HG03175 (cell line): ENCODE data around the gene CABP4.
"Not testable (repeated sequence)": the region's sequence is repeated elsewhere in the genome, so short reads cannot be mapped to it uniquely, and the experiment has no call there.

Experiments used
- ATAC-seq: cut with Tn5 transposase; IDR thresholded peaks from one replicate; pipeline ENCODE4 v1.9.1; 2021; ENCODE audit warnings: mild to moderate bottlenecking, moderate library complexity; ENCODE audit not compliant: unreplicated experiment

CABP4 gene

DNA sequence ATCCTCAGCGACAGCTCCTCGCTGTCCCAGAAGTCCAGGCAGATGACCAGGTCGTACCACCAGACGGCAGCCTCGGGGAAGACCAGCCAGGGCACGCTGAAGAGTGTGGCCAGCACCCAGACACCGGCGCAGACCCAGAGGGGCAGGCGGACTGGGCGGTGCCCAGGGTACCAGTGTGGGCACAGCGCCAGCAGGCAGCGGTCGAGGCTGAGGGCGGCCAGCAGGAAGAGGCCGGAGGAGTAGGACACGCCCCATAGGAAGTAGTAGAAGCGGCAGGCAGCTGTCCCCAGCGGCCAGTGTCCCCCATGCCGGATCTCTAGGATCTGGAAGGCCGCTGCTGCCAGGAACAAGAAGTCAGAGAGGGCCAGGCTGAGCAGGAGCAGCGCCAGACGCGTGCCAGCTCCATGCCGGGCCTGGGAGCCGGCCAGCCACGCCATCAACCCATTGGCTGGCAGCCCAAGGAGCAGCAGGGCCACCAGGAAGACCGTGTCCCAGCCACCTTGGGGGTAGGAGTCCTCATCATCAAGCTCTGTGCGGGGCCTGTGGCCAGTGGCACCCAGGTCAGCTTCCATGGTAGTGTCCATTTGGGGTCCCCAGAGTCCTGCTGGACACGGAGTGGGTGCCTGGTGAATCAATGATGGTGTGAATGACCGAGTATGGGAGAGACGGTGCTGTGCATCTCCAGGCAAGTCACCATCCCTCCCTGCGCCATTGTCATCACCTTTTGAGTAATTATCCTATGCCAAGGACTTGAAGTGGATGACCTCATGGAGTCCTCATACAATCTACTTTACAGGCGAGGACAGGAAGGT lies 2.8 kb upstream of the CABP4 start, which contains the start of gene GPR152:
Gene GPR152 (minus strand): TSS at position 589 of the 812 bp plus-strand sequence. CDS start 5 bp downstream, at position 584.
- no peak for ATAC-seq

DNA sequence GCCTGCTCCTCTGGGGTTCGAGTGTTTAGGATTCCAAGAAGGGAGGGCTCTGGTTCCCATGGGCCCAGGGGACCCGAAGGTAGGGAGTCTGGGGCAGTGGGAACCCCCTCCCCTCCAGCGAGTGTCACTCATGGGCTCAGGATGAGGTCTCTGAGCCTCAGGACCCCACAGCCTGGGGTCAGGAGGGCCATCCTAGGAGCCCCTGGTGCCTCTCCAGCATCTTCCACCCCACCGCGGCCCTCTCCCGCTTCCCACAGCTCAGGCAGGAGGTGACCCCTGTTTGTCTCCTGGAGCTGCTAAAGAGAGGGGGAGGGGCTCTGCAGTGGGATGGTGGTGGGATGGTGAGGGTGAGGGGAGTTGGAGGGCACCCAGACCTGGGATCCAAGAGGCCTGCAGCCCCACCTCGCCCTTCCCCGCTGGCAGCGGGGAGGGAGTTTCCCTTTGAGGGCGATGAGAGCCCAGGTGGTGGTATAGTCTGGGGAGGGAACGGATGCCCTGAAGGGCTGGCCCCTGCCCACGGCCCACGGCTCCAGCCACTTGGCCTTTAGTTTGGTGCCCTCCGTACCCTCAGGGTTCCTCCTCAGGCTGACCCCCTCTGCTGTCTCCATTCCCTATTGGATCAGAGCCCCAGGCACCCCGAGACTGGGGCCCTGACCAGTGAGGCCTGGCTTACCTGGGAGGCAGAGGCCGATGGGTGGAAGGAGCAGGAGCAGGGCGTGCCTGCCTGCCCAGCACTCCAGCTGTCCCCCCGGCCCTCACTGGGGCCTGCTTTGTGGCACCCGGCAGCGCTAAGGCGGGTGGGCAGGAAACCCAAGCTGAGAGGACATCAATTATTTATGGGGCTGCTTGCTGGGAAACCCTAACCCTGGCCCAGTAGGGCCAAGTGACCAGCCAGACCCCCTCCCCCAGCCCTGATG lies 1.1 kb upstream of the CABP4 start:
- ATAC-seq: no peak

DNA sequence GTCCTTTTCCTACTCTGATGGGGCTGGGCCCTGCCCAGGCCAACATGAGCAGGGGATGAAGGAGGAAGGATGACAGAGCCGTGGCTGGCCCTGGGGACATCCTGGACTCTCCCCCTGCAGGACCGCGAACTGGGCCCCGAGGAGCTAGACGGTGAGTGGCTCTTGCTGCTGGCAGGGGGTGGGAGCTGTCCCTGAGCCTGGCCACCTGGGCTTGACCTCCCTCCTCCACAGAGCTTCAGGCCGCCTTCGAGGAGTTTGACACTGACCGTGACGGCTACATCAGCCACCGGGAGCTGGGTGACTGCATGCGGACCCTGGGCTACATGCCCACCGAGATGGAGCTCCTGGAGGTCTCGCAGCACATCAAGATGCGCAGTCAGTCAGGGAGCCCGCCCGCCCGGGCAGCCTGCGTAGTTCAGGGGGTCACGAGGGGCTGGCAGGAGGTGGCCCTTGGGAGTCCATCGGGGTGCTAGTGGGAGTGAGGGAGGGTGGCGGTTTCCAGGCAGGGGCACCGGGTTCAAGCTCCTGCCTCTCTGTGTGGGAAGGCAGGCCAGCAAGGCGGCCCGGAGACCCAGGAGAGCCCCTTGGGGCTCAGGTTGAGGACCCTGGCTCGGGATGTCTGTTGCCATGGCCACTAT lies 1.0 kb downstream of the CABP4 start:
- no peak for ATAC-seq

DNA sequence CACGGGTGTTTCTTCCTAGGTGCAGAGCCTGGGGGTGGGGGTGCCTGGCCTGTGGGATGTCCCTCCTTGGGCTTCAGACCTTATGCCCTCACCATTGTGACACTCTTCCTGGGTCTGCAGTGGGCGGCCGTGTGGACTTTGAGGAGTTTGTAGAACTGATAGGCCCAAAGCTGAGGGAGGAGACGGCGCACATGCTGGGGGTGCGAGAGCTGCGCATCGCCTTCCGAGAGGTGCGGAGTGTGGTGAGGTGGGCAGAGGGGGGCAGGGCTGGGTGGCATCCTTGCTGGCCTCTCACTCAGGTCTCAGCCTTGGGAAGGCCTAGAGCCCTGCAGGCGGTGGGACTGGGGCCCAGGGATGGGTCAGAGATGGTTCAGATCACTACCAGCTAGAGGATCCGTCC lies 2.3 kb downstream of the CABP4 start:
- no peak for ATAC-seq

DNA sequence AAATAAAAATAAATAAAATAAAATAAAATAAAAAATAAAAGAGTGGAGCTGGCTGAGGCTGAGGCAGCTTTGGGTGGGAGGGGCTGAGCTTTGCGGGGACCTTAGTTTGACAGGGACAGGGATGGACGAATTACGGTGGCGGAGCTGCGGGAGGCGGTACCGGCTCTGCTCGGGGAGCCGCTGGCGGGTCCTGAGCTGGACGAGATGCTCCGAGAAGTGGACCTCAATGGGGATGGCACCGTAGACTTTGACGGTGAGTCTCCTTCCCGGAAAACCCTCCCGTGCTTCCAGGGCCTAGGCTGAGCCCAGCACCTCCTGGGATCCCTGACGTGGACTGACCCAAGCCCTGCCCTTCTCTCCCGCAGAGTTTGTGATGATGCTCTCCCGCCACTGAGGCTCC lies 3.1 kb downstream of the CABP4 start:
- ATAC-seq: no peak

DNA sequence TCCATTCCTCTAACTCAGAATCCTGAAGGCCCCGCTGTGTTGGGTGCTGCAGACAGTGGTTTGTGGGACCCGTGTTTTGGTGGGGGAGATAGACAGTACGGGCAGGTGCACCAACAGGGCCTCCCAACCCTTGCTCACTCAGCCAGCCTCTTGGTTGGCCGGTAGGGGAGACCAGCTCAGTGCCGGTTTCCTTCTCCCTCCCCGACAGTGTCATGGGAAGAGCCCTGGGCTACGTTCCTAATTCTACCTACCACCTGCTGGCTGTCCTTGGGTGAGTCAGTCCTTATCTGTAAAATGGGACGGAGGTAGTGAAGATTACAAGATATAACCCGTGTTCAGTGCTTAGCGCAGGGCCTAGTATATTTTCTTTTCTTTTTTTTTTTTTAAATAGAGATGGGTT lies 8.0 kb downstream of the CABP4 start:
- ATAC-seq: no peak

DNA sequence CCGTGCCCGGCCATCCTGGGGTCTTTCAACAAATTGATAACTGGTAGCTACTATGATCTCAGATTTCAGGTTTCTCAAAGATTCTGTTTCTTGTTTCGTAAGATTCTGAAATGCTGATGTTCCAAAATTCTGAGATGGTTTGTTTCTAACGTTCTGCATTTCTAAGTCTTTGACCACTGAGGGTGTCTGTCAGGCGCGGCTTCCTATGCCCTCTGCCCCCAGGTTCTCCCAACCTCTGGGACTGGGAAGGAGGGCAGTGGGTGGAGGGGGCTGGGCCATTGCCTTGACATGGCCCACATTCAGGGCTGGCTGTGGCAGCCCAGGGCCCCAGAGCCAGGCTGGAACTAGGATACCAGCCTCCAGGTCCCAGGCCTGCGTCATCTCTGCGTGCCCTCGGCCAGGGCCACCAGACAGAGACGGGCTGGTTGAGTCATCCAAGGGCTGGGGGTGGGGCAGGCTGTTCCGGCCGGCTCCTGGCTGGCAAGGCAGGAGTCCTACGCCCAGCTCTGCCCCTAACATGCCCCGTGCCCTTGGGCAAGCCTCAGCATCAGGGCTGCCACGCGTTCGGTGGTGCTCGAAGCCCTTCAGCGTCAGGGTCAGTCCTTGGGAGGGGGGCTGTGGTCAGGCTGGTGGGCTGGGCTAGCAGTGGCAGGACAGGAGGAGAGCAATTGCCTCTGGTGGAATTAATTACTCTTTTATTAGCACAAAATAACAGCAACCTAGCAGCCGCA lies 8.7 kb downstream of the CABP4 start:
- ATAC-seq: no peak

DNA sequence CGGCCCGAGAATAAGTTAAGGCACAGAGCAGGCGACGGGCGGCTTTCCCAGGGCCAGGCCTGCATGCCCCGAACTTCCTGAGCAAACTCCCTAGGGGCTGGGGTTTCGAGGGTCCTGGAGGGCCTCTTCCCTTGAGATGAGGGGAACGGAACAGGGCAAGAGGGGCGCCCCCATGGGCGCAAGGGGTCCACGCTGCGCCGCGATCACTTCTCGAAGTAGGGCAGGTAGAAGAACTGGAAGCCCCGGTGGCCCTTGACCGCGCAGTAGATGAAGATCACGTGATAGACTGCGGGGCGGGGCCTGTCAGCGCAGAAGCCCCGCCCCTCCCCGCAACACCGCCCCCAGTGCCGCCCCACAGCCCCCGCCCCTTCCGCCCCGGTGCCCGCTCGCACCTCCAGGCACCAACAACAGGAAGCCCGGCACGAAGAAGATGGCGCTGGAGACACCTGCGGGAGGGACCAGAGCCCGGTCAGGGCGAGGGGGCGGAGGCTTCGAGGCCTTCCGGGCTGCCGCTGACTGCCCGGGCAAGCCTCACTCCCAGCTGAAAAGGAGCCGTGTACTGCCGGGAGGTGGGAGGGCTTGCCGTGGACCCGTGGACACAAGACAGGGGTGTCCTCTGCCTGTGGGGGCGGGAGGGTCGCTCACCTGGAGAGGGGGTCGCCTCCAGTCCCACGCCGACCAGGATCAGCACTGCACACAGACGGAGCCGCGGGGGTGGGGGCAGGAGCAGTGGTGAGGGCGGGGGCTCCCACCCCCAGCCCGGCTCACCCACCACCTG lies 9.4 kb downstream of the CABP4 start:
- peak; percentile 55 for ATAC-seq

DNA sequence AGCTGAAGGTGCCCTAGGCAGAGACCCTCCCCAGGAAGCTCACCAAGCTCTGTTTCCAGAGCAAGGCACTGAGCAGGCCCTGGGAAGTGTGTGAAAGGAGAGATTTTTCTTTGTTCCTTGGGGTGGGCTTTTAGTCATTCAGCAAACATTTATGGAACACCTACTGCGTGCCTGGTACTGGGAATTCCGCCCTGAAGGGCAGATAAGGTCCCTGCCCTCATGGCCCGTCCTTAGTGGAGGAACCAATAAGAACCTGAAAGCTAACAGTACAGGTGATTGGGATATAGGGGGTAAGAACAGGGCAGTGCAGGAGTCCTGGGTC lies 10.0 kb downstream of the CABP4 start:
- no peak for ATAC-seq

DNA sequence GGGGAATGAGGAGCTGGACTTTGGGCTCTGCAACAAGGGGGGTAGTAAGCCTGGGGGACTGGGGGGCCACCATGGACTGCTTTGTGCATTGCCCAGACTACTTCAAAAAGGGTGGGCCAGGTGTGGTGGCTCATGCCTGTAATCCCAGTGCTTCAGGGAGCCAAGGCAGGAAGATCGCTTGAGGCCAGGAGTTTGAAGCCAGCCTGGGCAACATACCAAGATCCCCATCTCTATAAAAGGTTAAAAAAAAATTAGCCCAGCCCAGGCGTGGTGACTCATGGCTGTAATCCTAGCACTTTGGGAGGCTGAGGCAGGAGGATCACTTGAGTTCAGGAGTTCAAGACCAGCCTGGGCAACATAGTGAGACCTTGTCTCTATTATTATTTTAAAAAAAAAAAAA lies 10.4 kb downstream of the CABP4 start:
- ATAC-seq: not testable (repeated sequence)

DNA sequence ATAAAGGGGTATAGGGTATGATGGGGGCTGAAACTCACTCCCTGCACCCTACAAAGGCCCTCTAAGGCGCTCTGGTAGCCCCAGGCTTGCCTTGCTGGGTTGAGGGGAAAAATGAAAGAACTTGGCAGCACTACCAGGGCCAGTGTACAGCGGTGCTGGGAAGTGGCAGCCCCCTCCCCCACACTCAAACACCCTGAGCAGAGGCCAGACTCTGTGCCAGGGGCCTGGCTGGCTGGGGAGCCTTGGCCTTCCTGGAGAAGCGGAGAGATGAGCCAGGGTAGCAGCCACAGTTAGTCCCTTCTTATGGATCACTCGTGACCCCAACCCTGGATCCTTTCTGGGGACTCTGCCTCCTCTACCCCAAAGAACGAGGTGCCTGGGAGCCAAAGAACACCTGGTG lies 11.2 kb downstream of the CABP4 start:
- ATAC-seq: no peak

DNA sequence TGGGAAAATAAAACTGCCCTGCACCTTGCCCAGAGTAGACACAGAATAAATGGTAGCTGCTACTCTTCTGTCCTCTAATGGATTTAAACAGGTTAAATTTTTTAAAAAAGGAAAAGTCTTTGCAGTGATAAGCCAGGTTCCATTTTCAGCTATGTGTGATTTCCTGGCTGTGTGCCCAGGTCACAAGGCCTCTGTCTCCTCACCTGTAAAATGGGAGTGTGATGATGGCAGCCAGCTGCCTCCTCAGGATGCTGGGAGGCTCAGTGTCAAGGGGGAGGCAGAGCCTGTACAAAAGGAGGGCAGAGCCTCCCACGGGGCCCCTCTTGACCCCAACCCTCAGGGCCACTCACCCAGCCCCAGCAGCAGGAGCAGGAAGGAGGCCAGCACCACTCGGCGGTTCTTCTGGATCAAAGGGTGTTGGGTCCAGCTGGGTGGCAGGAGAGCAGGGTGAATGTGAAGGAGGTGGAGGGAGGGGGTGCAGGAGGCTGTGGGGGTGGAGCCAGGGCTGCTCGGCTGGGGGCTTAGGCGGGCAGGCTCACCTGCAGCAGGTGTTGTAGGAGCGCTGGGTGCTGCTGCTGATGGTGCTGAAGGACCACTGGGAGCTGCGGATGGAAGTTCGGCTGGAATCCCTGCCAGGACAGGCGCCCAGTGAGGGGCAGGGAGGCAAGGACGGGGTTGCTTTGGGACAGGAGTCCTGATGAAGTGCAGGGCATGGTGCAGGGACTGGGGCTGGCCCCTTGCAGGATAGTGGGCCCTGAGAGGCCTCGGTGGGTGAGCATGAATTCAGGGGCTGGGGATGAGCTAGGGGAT lies 12.0 kb downstream of the CABP4 start:
- ATAC-seq: no peak

DNA sequence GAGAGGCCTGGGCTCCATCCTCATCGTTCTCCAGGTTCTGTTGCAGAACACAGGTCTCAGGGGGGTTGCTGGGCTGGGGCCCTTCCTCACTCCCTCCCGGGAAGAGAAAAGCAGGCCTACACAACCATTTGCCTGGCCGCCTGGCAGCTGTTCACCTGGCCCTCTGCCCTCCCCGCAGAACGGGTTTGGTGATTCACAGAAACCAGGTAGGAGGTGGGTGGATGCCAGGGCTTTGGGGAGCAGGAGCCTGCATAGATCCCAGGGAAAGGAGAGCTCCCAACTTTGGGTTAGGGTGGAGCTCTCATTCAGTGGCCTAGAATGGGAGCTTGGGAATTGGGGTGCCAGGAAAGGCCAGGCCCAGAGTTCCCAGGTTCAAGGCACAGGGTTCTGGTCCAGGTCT lies 12.9 kb downstream of the CABP4 start:
- no peak for ATAC-seq

DNA sequence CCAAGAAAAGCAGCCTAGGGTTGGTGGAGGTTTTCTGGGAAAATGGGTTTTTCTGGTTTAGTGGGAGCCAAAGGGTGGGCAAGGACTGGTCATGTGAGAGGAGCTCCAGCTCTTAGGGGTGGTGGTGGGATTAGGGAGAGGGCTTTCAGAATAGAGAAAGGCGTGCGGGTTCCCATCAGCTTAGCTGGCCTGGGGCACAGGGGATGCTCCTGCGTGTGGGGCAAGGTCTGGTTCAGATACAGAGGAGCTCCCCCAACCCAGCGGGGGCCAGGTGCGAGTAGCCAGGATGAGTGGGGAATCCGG lies 13.3 kb downstream of the CABP4 start:
- no peak for ATAC-seq

DNA sequence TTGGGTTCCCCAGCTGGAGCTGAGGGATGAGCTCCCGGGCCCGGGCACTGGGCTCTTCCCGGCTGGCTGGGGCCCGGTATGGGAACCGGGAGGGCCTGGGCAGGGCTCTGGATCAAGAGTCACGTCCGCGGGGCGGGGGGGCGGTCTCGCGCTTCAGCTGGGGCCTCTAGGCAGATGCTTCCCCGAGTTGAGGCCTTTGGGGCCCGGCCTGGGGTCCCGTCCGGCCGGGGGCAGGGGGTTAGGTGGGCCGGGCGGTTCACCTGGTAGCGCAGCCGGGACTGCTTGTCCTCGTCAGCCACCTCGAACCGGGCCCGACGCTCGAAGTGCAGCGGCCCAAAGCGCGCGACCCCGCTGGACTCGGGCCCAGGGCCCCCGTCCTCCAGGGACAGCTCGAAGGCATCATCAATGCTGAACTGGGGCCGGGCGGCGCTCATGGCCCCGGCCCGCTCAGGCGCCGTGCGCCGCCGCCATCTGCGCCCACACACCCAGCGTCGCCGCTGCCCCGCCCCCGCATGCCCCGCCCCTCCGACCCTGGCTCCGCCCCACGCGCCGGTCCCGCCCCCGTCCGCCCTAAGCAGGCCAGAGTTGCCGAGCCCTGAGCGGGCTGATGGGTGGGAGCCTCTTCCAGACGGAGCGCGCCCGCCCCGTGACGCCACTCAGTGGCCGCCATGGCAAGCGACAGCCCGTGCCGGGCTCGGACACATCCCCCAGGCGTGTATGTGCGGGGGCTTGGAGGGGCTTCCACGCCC lies 13.8 kb downstream of the CABP4 start, which contains the start of gene TMEM134:
Gene TMEM134 (minus strand): TSS at position 493 of the 749 bp plus-strand sequence. CDS start 59 bp downstream, at position 434.
- peak; percentile 72 for ATAC-seq

DNA sequence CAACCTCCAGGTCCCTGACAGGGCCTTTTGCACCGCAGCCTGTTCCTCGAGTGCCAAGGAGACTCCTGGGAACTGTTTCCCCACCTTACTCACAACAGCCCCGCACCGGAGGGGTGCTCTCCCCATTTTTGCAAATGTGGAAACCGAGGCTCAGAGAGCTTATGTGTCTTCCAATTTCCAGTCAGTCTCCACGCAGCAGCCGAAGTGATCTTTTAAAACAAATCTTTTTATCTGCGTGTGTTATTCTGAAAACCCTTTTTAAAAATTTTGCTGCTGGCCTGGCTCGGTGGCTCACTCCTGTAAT lies 14.3 kb downstream of the CABP4 start:
- ATAC-seq: no peak

DNA sequence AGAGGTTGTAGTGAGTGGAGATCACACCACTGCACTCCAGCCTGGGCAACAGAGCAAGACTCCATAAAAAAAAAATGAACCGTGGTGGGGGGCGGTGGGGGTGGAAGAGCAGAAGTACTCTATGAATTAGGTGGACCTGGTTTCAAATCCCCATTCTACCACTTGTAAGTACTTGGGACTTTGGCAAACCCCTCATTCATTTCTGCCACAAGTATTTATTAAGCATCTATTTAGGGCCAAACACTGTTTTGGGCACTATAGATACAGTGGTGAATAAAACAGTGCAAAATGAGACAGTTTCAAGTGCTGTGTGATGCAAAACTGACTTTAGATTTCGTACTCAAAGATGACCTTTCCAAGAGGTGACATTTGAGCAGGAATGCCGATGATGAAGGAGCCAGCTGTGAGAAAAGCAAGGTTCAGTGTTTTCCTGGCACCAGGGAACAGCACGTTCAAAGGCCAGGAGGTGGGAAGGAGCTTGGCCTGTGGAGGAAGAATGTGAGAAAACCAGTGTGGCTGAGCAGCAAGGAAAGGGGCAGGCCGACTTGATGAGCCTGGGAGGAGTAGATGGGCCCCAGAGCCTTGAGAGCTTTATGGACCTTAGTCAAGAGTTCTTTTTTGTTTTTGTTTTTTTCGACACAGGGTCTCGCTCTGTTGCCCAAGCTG lies 15.3 kb downstream of the CABP4 start:
- no peak for ATAC-seq

DNA sequence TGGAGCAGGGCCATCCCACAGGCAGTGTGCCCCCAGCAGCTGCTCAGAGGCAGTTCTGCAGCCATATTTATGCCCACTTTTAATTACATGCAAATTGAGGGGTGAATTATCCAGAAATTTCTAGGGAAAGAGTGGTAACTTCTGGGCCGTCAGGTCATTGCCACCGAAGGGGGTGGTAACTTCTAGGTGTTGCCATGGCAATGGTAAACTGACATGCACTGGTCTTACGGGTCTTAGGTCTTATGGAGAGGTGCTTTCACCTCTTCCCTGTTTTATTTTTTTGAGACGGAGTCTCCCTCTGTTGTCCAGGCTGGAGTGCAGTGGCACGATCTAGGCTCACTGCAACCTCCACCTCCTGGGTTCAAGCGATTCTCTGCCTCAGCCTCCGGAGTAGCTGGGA lies 17.7 kb downstream of the CABP4 start:
- no peak for ATAC-seq
